Type B pancreatic cell (in vitro differentiated cells): ENCODE results near the gene FAM98A. TPM values are rescaled to one million over a fixed set of nuclear protein-coding genes. Genes with fewer than 3 reads are reported as not detected.

Source experiments
- DNase-seq: peaks from one replicate; pipeline ENCODE4 v3.0.0; 2021; ENCODE audit warnings: mixed read lengths; ENCODE audit not compliant: unreplicated experiment; ENCODE audit errors: extremely low spot score
- H3K27ac Mint-ChIP-seq: 2 replicates; pipeline ENCODE4 v1.8.0; 2021; ENCODE audit warnings: mild to moderate bottlenecking, mixed read lengths
- H3K27me3 Mint-ChIP-seq: 2 replicates; pipeline ENCODE4 v1.8.0; 2021; ENCODE audit warnings: mixed read lengths
- H3K36me3 Mint-ChIP-seq: 2 replicates; pipeline ENCODE4 v1.8.0; 2021; ENCODE audit warnings: mixed read lengths
- H3K4me1 Mint-ChIP-seq: one replicate; pipeline ENCODE4 v1.8.0; 2021; ENCODE audit warnings: mixed read lengths; ENCODE audit not compliant: unreplicated experiment
- H3K4me3 Mint-ChIP-seq: 2 replicates; pipeline ENCODE4 v1.8.0; 2021; ENCODE audit warnings: mild to moderate bottlenecking, mixed read lengths
- H3K9me3 Mint-ChIP-seq: 2 replicates; pipeline ENCODE4 v1.8.0; 2021; ENCODE audit warnings: mixed read lengths
- CTCF ChIP-seq: fragments of 200-600 bp; sonication (generic); conservative IDR thresholded peaks from 2 replicates; pipeline ENCODE4 v1.5.0; 2021; ENCODE audit warnings: antibody characterized with exemption, mild to moderate bottlenecking
- total RNA-seq: library from RNA; stranded (reverse); gene quantifications from 2 replicates; pipeline ENCODE4 v1.2.1, GENCODE V29; 2021; ENCODE audit warnings: low replicate concordance

The FAM98A gene
- total RNA-seq, 1 donor from 2014 or later, result 41.3 TPM

GRCh38 chr2:33597026-33597425 is 2.1 kb downstream of the FAM98A start:
- H3K36me3 Mint-ChIP-seq, result peaks cover 19% of the 10 kb centered on the region
- no peaks in the 10 kb centered on the region for H3K27me3 Mint-ChIP-seq
- H3K4me3 Mint-ChIP-seq, result peak overlapping the region; percentile 64
- TF ChIP-seq CTCF, result no peak
- H3K4me1 Mint-ChIP-seq, result peaks cover 20% of the 10 kb centered on the region
- DNase-seq, result no peak
- no peak overlapping the region for H3K27ac Mint-ChIP-seq
- no peaks in the 10 kb centered on the region for H3K9me3 Mint-ChIP-seq

GRCh38 chr2:33595385-33595784 is 3.7 kb downstream of the FAM98A start:
- no peaks in the 10 kb centered on the region for H3K9me3 Mint-ChIP-seq
- TF ChIP-seq CTCF, result no peak
- peaks cover 20% of the 10 kb centered on the region for H3K36me3 Mint-ChIP-seq
- no peak overlapping the region for H3K27ac Mint-ChIP-seq
- H3K27me3 Mint-ChIP-seq, result no peaks in the 10 kb centered on the region
- peaks cover 20% of the 10 kb centered on the region for H3K4me1 Mint-ChIP-seq
- no peak for DNase-seq
- no peak overlapping the region for H3K4me3 Mint-ChIP-seq

GRCh38 chr2:33589444-33589843 is 9.7 kb downstream of the FAM98A start:
- no peak for DNase-seq
- no peaks in the 10 kb centered on the region for H3K9me3 Mint-ChIP-seq
- H3K27me3 Mint-ChIP-seq, result no peaks in the 10 kb centered on the region
- H3K4me3 Mint-ChIP-seq, result no peak overlapping the region
- H3K36me3 Mint-ChIP-seq, result peaks cover 29% of the 10 kb centered on the region
- H3K4me1 Mint-ChIP-seq, result peaks cover 8% of the 10 kb centered on the region
- no peak overlapping the region for H3K27ac Mint-ChIP-seq
- no peak for TF ChIP-seq CTCF

- H3K27ac Mint-ChIP-seq, result no peak overlapping the region
- DNase-seq, result no peak
- H3K4me3 Mint-ChIP-seq, result no peak overlapping the region
- peaks cover 8% of the 10 kb centered on the region for H3K4me1 Mint-ChIP-seq
- H3K27me3 Mint-ChIP-seq, result no peaks in the 10 kb centered on the region
- H3K9me3 Mint-ChIP-seq, result no peaks in the 10 kb centered on the region
- TF ChIP-seq CTCF, result no peak
- peaks cover 21% of the 10 kb centered on the region for H3K36me3 Mint-ChIP-seq
These were observed 10.9 kb downstream of the FAM98A start for GRCh38 chr2:33588232-33588631.

GRCh38 chr2:33586766-33587165 is 12.3 kb downstream of the FAM98A start:
- H3K9me3 Mint-ChIP-seq, result no peaks in the 10 kb centered on the region
- no peaks in the 10 kb centered on the region for H3K27me3 Mint-ChIP-seq
- peaks cover 21% of the 10 kb centered on the region for H3K36me3 Mint-ChIP-seq
- no peak overlapping the region for H3K27ac Mint-ChIP-seq
- no peak overlapping the region for H3K4me3 Mint-ChIP-seq
- H3K4me1 Mint-ChIP-seq, result peaks cover 13% of the 10 kb centered on the region
- no peak for TF ChIP-seq CTCF
- DNase-seq, result no peak
